Fibroblast of mammary gland (primary cell): ENCODE results near the gene NDUFS5.
A peak's percentile ranks its signal among the peaks of the same experiment; 100 is the strongest.

Experiments
- DNase-seq: peaks from one replicate; pipeline ENCODE4 v3.0.0-alpha.2; 2010; ENCODE audit warnings: low read depth
- H3K4me3 ChIP-seq: 2 replicates; pipeline ENCODE4 v1.5.1; 2011; ENCODE audit warnings: low read depth, mild to moderate bottlenecking, low read length, moderate library complexity; ENCODE audit not compliant: control insufficient read depth
- TF ChIP-seq, protein P1 (sequence below): conservative IDR thresholded peaks from 2 replicates; pipeline ENCODE4 v1.5.1; 2011; ENCODE audit warnings: low read depth, low read length, inconsistent platforms; ENCODE audit not compliant: control insufficient read depth, insufficient read depth

The NDUFS5 gene

DNA sequence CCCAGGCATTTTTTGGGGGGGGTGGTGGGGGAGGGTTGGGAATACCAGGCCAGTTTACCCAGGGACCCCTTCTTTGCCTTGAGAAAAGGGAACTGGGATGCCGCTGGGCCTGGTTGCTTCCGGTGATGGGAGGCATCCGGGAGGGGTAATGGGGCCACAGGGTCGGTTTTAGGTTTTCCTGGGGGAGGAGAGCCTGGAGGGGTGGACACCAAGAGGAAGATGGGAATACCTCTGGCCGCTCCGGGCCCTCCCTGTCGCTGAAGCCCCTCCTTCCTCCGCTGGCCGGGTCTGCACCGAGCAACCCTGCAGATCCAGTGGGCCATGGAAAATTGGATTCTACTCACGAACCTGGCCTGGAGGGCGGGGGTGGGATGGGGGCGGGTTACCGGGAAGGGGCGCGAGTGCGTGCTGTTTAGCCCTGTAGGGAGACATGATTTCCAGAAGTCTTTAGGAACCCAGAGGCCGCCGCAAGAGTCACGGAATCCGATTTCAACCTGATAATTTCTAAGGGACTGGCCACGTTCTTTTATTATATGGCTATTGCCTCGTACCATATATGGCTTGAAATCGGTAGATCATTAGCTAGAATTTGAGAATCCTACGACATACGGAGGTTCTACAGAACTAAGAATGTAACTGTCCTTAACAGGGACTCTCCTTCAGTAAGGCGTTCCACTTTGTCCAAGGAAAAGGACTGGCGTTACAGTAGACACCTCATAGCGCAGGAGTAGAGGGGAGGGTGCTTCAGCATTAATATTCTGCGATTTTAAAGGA lies 34.3 kb upstream of the NDUFS5 start:
- TF ChIP-seq, protein P1, sequence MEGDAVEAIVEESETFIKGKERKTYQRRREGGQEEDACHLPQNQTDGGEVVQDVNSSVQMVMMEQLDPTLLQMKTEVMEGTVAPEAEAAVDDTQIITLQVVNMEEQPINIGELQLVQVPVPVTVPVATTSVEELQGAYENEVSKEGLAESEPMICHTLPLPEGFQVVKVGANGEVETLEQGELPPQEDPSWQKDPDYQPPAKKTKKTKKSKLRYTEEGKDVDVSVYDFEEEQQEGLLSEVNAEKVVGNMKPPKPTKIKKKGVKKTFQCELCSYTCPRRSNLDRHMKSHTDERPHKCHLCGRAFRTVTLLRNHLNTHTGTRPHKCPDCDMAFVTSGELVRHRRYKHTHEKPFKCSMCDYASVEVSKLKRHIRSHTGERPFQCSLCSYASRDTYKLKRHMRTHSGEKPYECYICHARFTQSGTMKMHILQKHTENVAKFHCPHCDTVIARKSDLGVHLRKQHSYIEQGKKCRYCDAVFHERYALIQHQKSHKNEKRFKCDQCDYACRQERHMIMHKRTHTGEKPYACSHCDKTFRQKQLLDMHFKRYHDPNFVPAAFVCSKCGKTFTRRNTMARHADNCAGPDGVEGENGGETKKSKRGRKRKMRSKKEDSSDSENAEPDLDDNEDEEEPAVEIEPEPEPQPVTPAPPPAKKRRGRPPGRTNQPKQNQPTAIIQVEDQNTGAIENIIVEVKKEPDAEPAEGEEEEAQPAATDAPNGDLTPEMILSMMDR, result no peak
- peak overlapping the region; percentile 85 for H3K4me3 ChIP-seq
- no peak for DNase-seq

DNA sequence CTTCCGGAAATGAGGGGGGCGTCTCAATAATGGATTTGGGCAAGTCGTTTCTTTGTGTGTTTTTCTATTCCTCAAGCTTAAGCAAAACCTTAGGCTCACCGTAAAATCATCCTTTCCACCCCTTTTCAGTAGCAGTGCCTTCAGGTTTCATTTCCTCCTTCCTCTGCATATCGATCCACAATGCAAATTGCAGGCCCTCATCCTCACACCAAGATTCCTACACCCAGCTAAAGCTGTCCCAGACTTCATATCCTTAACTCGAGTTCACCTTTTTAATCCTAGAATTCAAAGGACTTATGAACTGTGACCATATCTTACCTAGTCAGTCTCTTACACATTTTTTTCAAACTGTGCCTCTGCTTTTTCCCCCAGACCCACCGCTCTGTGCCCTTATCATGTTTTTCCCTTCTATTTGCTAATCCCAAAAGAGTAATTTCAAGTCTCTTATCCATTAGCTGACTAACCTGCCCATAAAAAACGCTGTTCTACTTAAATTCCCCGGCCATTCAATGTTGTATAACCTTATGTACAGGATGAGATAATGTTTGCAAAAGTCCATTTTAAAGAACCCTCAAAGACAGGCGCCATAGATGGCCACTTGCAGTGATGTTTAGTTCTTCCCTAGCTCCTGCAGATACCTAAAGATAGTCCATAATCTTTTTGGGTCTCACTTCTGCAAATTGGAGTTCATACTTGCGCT lies 33.6 kb upstream of the NDUFS5 start:
- peak overlapping the region; percentile 85 for H3K4me3 ChIP-seq
- TF ChIP-seq, protein P1, result no peak
- DNase-seq, result no peak

DNA sequence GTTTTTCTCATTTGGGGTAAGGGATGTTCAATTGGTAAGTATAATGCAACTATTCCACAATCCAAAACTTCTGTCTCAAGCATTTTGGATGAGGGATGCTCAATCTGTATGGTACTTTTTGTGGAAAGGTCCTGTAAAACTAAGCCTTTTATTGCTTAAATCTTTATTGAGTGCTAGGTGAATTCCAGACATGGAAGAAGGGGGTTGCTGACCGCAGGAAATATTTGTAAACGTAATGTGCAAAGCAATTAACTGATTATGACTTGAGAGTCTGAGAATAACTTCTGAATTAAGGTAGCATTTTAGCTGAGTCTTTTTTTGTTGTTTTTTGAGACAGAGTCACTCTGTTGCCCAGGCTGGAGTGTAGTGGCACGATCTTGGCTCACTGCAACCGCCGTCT lies 32.0 kb upstream of the NDUFS5 start:
- TF ChIP-seq, protein P1, result no peak
- DNase-seq, result no peak
- H3K4me3 ChIP-seq, result no peak overlapping the region

DNA sequence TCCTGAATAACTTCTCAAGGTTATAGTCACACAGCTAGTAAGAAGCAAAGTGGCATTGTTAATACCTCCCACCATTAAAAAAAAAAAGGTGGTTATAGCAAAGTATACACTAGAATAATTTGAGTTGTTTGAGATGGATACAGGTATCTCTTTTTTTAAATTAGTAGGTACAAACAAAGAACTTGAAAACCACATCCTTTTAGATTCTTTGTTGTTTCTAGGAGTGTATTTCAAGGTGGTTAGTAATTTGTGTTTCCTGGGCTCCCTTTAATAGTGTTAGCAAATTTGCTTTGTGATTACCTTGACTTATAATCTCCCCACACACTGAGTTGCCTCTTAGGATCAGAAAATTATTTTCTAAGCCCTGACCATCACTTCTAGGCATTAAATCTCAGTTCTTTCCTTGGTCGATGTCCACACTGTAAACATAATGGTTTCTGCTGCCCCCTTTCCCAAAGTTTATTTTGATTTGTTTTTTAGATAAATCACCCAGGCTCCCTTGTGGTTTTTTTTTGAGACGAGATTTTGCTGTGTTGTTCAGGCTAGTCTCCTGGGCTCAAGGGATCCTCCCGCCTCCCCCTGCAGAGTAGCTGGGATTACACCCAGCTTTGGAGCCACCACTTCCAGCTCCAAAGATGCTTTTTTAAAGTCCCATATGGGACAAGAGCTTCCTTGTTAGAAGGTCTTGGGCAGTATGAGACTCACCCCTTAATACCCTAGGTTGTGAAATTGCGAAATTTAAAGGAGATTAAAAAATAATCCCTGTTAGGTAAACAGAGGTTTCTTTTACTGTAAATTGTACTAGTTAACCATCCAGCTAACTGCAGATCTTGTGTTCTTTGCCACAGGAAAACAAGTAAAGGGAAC lies 28.9 kb upstream of the NDUFS5 start:
- TF ChIP-seq, protein P1, result no peak
- no peak overlapping the region for H3K4me3 ChIP-seq
- no peak for DNase-seq

DNA sequence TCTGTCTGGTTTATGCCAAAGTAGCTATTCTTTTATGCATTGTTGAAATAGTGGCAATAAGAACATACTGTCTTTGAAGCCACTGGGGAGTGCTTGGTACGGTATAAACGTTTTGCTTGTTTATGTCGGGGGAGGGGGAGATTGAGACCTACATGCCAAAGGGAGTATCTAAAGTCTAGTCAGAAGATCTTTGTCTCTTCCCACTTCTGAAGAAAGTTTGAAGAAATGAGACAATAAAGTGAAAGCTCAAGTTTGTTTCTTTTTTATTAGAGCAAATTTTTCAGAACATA lies 28.3 kb upstream of the NDUFS5 start:
- DNase-seq, result no peak
- TF ChIP-seq, protein P1, result no peak
- no peak overlapping the region for H3K4me3 ChIP-seq

DNA sequence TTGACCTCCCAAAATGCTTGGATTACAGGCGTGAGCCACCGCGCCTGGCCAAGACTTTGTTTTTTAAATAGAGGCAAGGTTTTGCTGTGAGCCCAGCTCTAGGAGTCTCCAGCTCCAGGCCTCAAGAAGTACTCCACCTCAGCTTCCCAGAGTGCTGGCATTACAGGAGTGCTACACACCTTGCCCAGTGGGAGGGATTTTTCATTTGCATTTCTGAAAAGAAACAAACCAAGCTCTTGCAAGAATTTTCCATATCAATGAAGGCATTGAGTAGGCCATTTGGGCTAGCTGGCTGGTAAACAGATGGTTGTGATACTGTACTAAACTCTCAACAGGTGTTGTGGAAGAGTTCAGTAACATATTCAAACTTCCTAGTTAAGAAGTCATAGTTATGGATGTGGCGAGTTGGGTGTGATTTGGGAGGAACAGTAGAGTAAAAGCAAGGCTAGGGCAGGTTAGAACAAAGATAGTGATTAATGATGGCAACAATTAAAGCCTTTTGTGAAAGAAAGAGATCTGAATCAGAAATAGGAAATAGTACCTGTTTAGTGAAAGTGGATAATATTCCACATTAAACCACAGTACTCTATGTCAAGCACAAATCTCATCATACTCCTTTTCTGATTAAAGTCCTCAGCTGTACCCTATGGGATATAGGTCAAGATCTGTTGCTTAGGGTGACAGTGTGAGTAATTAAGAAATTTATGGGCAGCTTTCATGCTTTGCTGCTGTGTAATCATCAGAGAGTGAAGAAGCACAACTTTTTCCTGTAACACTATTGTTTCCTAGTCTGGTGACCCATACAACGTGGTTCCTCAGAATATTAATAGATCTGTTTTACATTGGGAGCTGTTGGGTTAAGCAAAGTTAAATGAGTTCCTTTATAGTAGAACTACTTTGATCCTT lies 24.4 kb upstream of the NDUFS5 start:
- TF ChIP-seq, protein P1, result no peak
- no peak for DNase-seq
- H3K4me3 ChIP-seq, result no peak overlapping the region
